Right atrium auricular region (tissue), 2 donors: ENCODE data around the gene PHLDB3. TPM values are rescaled to one million over a fixed set of nuclear protein-coding genes. Genes with fewer than 3 reads are reported as not detected.
"Not testable (repeated sequence)": the region's sequence is repeated elsewhere in the genome, so short reads cannot be mapped to it uniquely, and the experiment has no call there.

Experiments
- DNase-seq: peaks from one replicate; pipeline ENCODE4 v3.0.0-alpha.2; 2019; ENCODE audit warnings: low spot score
- H3K27ac ChIP-seq, 2 donors: fragments of 200-600 bp; sonication (generic); 1 replicate in 1 of 2; 2 replicates in 1 of 2; pipeline ENCODE4 v1.5.1; 2016 to 2019
- H3K27me3 ChIP-seq, 2 donors: fragments of 200-600 bp; sonication (generic); one replicate each; pipeline versions ENCODE4 v1.5.1 to v1.6.0; 2017 to 2019
- H3K36me3 ChIP-seq: fragments of 200-600 bp; sonication (generic); one replicate; pipeline ENCODE4 v1.5.1; 2016
- H3K4me1 ChIP-seq, 2 donors: fragments of 200-600 bp; sonication (generic); one replicate each; pipeline versions ENCODE4 v1.5.1 to v1.6.0; 2017 to 2019
- H3K4me3 ChIP-seq, 2 donors: fragments of 200-600 bp; sonication (generic); 1 replicate in 1 of 2; 2 replicates in 1 of 2; pipeline ENCODE4 v1.5.1; 2017 to 2019; ENCODE audit warnings: mild to moderate bottlenecking in 1 of 2, moderate library complexity in 1 of 2
- H3K9me3 ChIP-seq, 2 donors: fragments of 200-600 bp; sonication (generic); one replicate each; pipeline ENCODE4 v1.5.1; 2019
- CTCF ChIP-seq, 2 donors: fragments of 200-600 bp; sonication (generic); IDR thresholded peaks; one replicate each; pipeline ENCODE4 v1.5.1; 2019; ENCODE audit warnings: antibody characterized with exemption in 2 of 2
- total RNA-seq, 2 donors: library from RNA; depleted of rRNA; stranded (reverse); fragments of >200 nt; gene quantifications; one replicate each; pipeline ENCODE4 v1.1.0, GENCODE V29; 2016

Gene PHLDB3
- total RNA-seq, 2 donors from 2014 or later: 3.6 to 7.7 TPM

- H3K4me1 ChIP-seq: no peaks in the 10 kb centered on the region
- H3K9me3 ChIP-seq: no peaks in the 10 kb centered on the region
- no peak overlapping the region for H3K4me3 ChIP-seq
- no peak for TF ChIP-seq CTCF (IDR thresholded peaks at IDR 0.05)
- DNase-seq: no peak
- peaks cover 43% of the 10 kb centered on the region for H3K36me3 ChIP-seq
- no peaks in the 10 kb centered on the region for H3K27me3 ChIP-seq
- no peak overlapping the region for H3K27ac ChIP-seq
These were observed 44.2 kb upstream of the PHLDB3 start for GRCh38 chr19:43548706-43549105.

GRCh38 chr19:43547926-43548325, 43.4 kb upstream of the PHLDB3 start:
- not testable (repeated sequence) for H3K27me3 ChIP-seq, H3K27ac ChIP-seq, H3K9me3 ChIP-seq, H3K4me1 ChIP-seq, DNase-seq, H3K4me3 ChIP-seq
- H3K36me3 ChIP-seq: peaks cover 49% of the 10 kb centered on the region

- Histone ChIP-seq H3K9me3 (no peaks in the 10 kb centered on the region), H3K27me3 (no peaks in the 10 kb centered on the region), H3K36me3 (peaks cover 50% of the 10 kb centered on the region), H3K27ac (no peak overlapping the region), H3K4me3 (no peak overlapping the region), H3K4me1 (no peaks in the 10 kb centered on the region)
- TF ChIP-seq CTCF (IDR thresholded peaks at IDR 0.05): no peak
- DNase-seq: no peak
These were observed 42.0 kb upstream of the PHLDB3 start for GRCh38 chr19:43546581-43546980.

GRCh38 chr19:43545981-43546380, 41.4 kb upstream of the PHLDB3 start:
- DNase-seq: no peak
- Histone ChIP-seq H3K36me3 (peaks cover 47% of the 10 kb centered on the region), H3K4me1 (no peaks in the 10 kb centered on the region), H3K27ac (no peak overlapping the region), H3K27me3 (no peaks in the 10 kb centered on the region), H3K4me3 (no peak overlapping the region), H3K9me3 (no peaks in the 10 kb centered on the region)
- TF ChIP-seq CTCF (IDR thresholded peaks at IDR 0.05): no peak

GRCh38 chr19:43545276-43545675, 40.7 kb upstream of the PHLDB3 start:
- H3K4me1 ChIP-seq: no peaks in the 10 kb centered on the region
- H3K4me3 ChIP-seq: no peak overlapping the region
- no peak overlapping the region for H3K27ac ChIP-seq
- H3K27me3 ChIP-seq: no peaks in the 10 kb centered on the region
- no peak for TF ChIP-seq CTCF (IDR thresholded peaks at IDR 0.05)
- H3K9me3 ChIP-seq: no peaks in the 10 kb centered on the region
- DNase-seq: no peak
- peaks cover 40% of the 10 kb centered on the region for H3K36me3 ChIP-seq

GRCh38 chr19:43544077-43544476, 39.5 kb upstream of the PHLDB3 start:
- DNase-seq: no peak
- Histone ChIP-seq H3K9me3 (peaks cover under 1 to 5% of the 10 kb centered on the region in 2 donors), H3K27me3 (no peaks in the 10 kb centered on the region), H3K27ac (no peak overlapping the region), H3K4me3 (no peak overlapping the region), H3K4me1 (no peaks in the 10 kb centered on the region), H3K36me3 (peaks cover 39% of the 10 kb centered on the region)
- TF ChIP-seq CTCF (IDR thresholded peaks at IDR 0.05): no peak
